NCI-H460 (cell line): ENCODE measurements around the gene LCOR. TPM values are rescaled to one million over a fixed set of nuclear protein-coding genes. Genes with fewer than 3 reads are reported as not detected.
"Not testable (repeated sequence)": the region's sequence is repeated elsewhere in the genome, so short reads cannot be mapped to it uniquely, and the experiment has no call there.

Experiments
- DNase-seq: peaks from one replicate; pipeline ENCODE4 v3.0.0-alpha.2; 2016; ENCODE audit warnings: low read depth; ENCODE audit errors: extremely low read depth
- polyA plus RNA-seq: library from polyadenylated mRNA; depleted of rRNA; stranded (reverse); fragments of >200 nt; gene quantifications from 2 replicates; pipeline ENCODE4 v1.2.3, GENCODE V29; 2014; cell fraction: nucleus; rRNA removed
- total RNA-seq: library from RNA; depleted of rRNA; stranded (reverse); fragments of >200 nt; shearing (Covaris generic); gene quantifications from 2 replicates; pipeline ENCODE4 v1.2.3, GENCODE V29; 2014; rRNA removed

Gene LCOR
- 12.8 and 16.2 TPM in 2 replicates for total RNA-seq
- 8.8 and 14.5 TPM in 2 replicates for polyA plus RNA-seq

GRCh38 chr10:96831867-96832720 lies at the start of gene LCOR:
Gene LCOR (plus strand): TSS chr10:96832298. CDS start chr10:96949058, 116,760 bp downstream.
- DNase-seq = peak; percentile 82

DNA sequence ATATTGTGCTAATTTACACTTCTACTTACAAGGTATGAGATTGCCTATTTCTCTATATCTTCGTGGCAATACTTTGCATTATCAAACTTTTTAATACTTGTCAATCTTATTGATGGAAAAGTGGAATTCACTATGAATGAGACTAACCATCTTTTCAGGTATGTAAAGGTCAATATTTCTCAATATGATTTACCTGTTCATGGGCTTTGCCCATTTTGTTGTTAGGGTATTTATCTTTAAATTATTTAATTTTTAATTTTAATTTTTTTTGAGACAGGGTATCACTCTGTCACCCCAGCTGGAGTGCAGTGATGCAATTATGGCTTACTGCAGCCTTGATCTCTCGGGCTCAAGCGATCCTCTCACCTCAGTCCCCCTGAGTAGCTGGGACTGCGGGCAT lies 47.8 kb upstream of the LCOR start:
- DNase-seq = no peak

GRCh38 chr10:96789571-96790108 lies 42.5 kb upstream of the LCOR start:
- DNase-seq = peak; percentile 66

GRCh38 chr10:96791902-96792301 lies 40.2 kb upstream of the LCOR start:
- no peak for DNase-seq

DNA sequence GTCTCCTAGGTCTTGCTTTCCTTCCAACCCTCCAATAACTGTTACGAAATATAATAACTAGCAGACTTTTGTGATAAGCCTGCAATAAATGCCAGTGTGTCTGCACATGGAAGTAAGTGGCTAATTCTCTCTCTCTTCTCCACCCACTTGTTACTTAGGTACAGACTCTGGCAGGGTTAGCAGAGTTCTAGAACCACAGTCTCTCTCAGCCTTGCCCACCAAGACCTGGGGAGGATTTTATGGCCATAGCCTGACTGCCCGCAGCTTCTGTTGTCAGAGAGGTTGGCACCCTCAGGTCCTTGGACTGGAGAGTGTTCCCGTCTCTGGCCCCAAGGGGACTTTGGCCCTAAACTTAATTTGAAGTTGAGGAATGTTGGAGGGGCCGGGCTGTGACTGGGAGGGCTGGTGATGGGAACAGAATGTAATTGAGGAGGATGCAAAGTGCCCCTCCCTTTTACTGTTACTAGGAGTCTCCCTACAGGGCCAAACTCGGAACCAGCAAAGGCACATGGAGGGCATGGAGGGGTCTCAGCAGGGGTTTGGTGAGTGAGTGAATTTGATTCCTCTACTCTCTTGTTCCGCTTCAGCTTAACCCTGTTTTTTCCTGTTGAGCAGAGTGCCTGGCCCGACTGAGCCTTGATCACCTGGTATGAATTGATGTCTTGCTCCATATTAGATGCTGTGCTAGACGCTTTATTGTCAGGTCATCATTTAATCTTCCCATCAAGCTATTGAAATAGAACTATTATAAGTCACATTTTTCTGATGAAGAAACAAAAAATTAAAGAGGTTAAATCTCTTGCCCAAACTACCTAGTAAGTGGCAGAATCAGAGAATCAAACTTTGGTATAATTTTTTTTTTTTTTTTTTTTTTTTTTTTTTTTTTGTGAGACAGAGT lies 37.0 kb upstream of the LCOR start:
- DNase-seq = no peak

DNA sequence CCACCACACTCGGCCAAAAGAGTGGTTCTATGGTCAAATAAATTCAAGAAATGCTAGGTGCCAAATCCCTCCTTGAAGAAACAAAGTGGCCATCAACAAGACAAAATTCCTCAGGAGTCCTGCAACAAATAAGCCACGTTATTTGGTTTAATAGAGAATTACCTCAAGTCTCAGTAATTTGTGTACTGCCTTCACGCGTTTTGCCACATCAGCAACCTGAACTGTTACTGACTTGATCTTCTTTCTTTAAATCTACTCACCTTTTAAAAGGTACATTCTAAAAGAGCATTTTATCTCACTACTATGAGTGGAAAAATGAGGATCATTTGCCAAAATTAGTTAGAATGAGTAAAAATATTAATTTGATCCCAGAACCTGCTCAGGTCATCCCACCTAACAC lies 34.6 kb upstream of the LCOR start:
- DNase-seq = no peak

GRCh38 chr10:96803288-96803664 lies 28.8 kb upstream of the LCOR start:
- no peak for DNase-seq

DNA sequence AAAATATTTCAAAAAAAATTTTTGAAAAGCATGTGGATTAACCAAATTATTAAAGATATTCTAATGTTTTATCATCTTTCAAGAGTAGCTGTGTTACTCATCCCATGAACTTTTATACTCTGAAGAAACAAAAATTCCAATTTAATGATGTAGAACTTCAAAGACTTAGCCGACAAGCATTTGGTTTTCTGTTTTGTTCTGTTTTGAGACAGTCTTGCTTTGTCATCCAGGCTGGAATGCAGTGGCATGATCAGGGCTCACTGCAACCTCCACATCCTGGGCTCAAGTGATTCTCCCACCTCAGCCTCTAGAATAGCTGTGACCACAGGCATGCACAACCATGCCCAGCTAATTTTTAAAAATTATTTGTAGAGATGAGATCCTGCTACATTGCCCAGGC lies 17.8 kb upstream of the LCOR start:
- no peak for DNase-seq

- not testable (repeated sequence) for DNase-seq
Observed at GRCh38 chr10:96818971-96819370, 13.1 kb upstream of the LCOR start.

DNA sequence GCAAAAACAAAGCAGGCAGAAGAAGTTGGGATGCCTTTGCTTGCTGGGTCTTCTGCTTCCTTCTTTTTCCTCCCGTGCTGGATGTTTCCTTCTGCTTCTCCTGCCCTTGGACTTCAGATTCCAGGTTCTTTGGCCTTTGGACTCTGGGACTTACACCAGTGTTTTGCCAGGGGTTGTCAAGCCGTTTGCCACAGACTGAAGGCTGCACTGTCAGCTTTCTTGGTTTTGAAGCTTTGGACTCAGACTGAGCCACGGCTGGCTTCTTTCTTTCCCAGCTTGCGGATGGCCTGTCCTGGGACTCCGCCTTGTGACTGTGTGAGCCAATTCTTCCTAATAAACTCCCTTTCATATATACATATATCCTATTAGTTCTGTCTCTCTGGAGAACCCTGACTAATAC lies 11.3 kb upstream of the LCOR start:
- DNase-seq = no peak

DNA sequence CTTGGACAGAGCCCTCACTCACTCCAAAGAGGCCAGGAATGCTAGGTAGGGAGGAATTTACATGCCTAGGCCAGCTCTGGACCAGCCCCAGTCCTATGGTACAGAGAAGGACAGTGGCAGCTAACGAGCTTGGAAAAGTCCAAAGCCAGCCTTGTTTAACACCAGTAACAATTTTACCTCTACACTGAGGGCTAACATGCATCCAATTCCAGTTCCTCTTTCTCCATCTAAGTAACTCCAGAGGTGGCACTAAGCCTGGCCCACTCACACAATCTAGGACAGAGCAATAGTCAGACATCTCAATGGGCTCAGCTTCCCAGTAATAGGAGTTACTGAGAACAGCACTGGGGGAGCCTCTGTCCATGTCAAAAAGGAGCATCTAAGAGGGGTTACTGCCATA lies 5.7 kb upstream of the LCOR start:
- no peak for DNase-seq

DNA sequence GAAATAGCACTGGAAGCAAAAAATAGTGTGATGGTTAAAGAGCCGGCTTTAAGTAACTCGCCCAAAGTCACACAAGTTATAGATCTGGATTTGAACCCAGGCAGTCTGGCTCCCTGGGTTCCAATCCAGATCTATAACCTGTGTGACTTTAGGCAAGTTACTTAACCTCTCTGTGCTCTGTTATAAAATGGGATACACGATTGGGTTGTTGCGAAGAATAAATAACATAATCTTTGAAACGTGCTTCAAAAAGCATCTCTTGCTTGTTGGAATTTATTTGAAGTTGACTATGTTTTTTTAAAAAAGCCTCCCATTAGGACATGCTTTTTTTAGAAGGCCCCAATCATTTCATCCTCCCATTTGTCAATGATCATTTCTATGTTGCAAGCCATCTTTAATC lies 3.5 kb upstream of the LCOR start:
- DNase-seq = no peak

- no peak for DNase-seq
Observed at GRCh38 chr10:96829029-96829773, 2.9 kb upstream of the LCOR start.

- peak; percentile 65 for DNase-seq
Observed at GRCh38 chr10:96830511-96831199, 1.4 kb upstream of the LCOR start.

GRCh38 chr10:96831200-96831866 lies 765 bp upstream of the LCOR start:
- DNase-seq = no peak

DNA sequence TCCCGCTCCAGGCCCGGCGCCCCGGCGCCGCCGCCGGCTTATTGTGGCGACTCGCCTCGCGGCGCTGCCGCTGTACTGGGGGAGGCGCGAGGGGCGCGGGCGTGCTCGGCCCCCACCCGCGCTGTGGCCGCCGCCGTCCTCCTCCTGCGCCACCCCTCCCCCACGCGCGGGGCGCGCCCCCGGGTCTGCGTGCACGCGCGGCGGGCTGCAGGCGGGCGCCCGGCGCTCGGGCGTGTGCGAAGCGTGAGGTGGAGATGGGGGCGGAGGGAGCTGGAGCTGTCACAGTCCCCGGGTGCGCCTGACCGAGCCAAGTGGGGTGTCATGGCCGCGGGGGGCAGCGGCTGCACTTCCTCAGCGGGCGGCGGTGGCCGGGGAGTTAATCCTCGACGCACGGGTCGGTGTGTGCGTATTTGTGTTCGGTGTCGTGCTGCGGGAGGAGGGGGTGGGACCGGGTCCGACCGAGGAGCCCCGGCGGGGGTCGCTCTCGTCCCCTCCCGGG lies 672 bp downstream of the LCOR start:
- peak; percentile 61 for DNase-seq

- DNase-seq = no peak
Observed at GRCh38 chr10:96833220-96834001, 1.3 kb downstream of the LCOR start.

DNA sequence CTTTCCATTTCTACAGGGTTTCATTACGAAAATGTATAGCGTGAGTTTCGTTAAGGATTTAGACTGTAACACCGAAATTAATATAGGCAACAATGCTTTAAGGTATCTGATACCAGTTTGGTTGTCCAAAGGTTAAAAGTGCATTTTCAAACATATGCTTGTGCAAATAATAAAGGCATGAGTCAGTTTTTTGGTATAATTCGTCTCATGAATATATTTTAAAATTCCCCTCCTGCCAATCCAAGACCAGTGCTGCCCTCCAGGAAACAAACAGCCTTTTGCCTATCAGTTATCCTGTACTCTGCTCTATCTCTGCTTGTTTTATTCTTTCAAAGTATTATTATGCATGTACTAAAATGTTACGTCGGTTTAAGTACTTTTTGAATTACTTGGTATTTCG lies 2.0 kb downstream of the LCOR start:
- DNase-seq = no peak
